8988T (cell line): ENCODE results near the gene DAP.

Source experiments
- DNase-seq: peaks from one replicate; pipeline ENCODE4 v3.0.0; 2011

Gene DAP

GRCh38 chr5:10686890-10687289 lies 74.1 kb downstream of the DAP start:
- no peak for DNase-seq

GRCh38 chr5:10685115-10685521 lies 75.9 kb downstream of the DAP start:
- DNase-seq, result no peak

- no peak for DNase-seq
Observed at GRCh38 chr5:10684303-10685086, 76.5 kb downstream of the DAP start.

- DNase-seq, result no peak
Observed at GRCh38 chr5:10682801-10683525, 78.1 kb downstream of the DAP start.

GRCh38 chr5:10681731-10682679 lies 79.0 kb downstream of the DAP start:
- DNase-seq, result no peak

GRCh38 chr5:10680876-10681481 lies 80.1 kb downstream of the DAP start:
- DNase-seq, result no peak

- no peak for DNase-seq
Observed at GRCh38 chr5:10679336-10679988, 81.6 kb downstream of the DAP start.

- DNase-seq, result no peak
Observed at GRCh38 chr5:10678244-10678643, 82.8 kb downstream of the DAP start.

GRCh38 chr5:10677533-10677932 lies 83.5 kb downstream of the DAP start:
- DNase-seq, result no peak

- DNase-seq, result no peak
Observed at GRCh38 chr5:10676946-10677345, 84.1 kb downstream of the DAP start.

GRCh38 chr5:10676224-10676623 lies 84.8 kb downstream of the DAP start:
- DNase-seq, result no peak

- DNase-seq, result no peak
Observed at GRCh38 chr5:10675177-10675700, 85.8 kb downstream of the DAP start.

GRCh38 chr5:10674582-10674981 lies 86.5 kb downstream of the DAP start:
- DNase-seq, result no peak

- no peak for DNase-seq
Observed at GRCh38 chr5:10674096-10674495, 86.9 kb downstream of the DAP start.

- DNase-seq, result no peak
Observed at GRCh38 chr5:10673407-10673806, 87.6 kb downstream of the DAP start.

GRCh38 chr5:10673017-10673389 lies 88.0 kb downstream of the DAP start:
- no peak for DNase-seq

- DNase-seq, result no peak
Observed at GRCh38 chr5:10672146-10673016, 88.7 kb downstream of the DAP start.

GRCh38 chr5:10671041-10672008 lies 89.7 kb downstream of the DAP start:
- no peak for DNase-seq

- no peak for DNase-seq
Observed at GRCh38 chr5:10669983-10670382, 91.1 kb downstream of the DAP start.

GRCh38 chr5:10668697-10669096 lies 92.3 kb downstream of the DAP start:
- no peak for DNase-seq
